Eye (tissue), 1 donor: ENCODE data around the gene DMRTA1.
"Not testable (repeated sequence)": the region's sequence is repeated elsewhere in the genome, so short reads cannot be mapped to it uniquely, and the experiment has no call there.

Source experiments
- DNase-seq: peaks from one replicate; pipeline ENCODE4 v3.0.0-alpha.2; 2015

The DMRTA1 gene

DNA sequence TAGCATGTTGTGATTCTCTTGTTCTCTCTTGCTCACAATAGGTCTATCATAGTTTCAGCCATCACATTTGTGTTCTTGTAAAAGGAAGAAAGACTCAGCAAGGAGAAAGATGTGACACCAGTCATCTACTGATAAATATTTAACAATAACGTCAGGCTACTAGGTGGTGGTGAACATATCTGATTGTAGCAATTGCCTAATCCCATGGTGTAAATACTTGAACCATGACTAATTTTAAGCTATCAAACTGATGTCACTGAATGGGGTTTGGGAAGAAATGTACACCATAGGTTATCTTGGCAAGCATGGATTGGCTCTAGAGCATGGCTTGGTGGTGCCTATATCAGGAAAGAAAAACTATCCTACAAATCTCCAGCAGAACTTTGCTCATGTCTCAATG is 16.6 kb downstream of the DMRTA1 start:
- no peak for DNase-seq

DNA sequence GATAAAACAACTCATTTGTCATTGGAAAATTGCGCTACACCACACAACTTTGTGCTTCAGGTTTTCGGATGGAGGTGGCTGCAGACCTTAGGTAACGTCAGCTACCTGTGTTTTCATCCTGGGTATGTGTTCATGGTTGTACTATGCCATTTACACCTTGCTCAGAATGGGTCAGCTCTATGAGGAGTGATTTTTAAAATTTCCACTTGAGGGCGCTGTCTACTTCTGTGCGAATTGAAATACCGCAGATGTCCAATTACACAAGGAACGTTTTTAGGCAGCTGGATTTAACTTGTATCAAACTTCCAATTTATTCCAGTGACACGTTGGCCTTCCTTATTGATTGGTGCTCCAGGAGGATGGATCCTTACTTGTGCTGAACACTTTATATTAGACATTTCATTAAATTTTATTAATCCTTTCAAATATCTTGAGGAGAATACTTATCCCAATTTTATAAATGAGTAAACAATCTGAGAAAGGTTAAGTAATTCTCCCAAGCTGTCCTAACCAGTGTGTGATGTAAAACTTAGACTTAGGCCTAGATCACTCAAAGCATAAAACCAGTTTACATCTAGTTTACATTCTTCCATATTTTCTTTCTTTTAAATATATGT is 23.4 kb downstream of the DMRTA1 start:
- DNase-seq, result peak; percentile 85

DNA sequence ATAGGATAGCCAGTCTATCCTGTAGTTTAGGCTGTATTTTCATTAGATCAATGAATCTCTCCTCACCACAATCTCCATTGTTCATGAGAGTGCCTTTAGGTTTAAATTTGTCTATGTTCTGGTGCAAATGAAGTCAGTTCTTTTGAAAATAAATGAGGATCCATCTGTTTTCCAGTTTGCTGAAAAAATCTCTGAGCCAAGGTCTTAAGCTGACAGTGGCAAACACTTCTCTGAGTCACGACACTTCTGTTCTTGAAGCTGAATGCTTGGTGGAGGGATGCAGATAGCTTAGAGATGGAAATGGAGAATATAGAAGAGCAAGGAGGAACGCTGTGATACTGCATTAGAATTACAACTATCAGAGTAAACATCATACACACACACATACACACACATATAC is 34.9 kb downstream of the DMRTA1 start:
- DNase-seq, result no peak

DNA sequence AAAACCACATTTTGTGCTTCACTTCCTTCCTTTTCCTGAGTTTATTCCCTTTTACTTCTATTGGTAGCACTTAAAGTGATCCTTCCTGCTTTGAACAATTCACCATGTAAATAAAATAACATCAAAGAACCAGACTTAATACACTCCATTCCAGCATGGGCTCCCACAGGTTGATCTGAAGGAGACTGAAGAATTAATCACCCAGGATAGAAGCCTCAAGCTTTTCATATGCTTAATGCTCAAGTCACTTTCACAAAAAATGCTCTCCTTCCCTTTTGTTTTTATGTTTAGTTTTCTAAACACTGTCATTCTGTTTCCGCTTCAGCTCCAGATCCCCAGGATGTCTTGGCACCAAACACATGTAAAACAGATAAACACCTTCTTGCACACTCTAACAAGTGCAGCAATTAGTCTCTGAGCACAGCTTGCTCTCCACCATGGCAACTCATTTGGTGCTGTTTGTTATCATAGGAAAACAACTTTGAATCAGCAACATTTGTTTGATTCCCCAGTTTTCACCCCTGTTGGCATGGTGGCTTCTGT is 37.0 kb downstream of the DMRTA1 start:
- DNase-seq, result no peak

DNA sequence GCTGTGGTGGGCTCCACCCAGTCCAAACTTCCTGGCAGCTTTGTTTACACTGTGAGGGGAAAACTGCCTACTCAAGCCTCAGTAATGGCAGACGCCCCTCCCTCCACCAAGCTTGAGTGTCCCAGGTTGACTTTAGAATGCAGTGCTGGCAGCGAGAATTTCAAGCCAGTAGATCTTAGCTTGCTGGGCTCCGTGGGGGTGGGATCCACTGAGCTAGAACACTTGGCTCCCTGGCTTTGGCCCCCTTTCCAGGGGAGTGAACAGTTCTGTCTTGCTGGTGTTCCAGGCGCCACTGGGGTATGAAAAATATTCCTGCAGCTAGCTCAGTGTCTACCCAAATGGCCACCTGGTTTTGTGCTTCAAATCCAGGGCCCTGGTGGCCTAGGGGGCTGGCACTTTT is 49.6 kb downstream of the DMRTA1 start:
- not testable (repeated sequence) for DNase-seq
